HUES6 (cell line): Measurements from ENCODE around the gene MAP3K12.

Experiments used
- H3K27ac ChIP-seq: 2 replicates; pipeline ENCODE4 v1.7.0; 2013; ENCODE audit warnings: low read depth, mild to moderate bottlenecking, low read length, inconsistent platforms
- H3K27me3 ChIP-seq: 2 replicates; pipeline ENCODE4 v1.6.1; 2013; ENCODE audit warnings: low read length; ENCODE audit not compliant: control insufficient read depth, insufficient read depth
- H3K36me3 ChIP-seq: 2 replicates; pipeline ENCODE4 v1.6.1; 2013; ENCODE audit warnings: low read length; ENCODE audit not compliant: control insufficient read depth, insufficient read depth
- H3K4me1 ChIP-seq: 2 replicates; pipeline ENCODE4 v1.6.1; 2013; ENCODE audit warnings: low read length; ENCODE audit not compliant: control insufficient read depth, insufficient read depth
- H3K4me3 ChIP-seq: 2 replicates; pipeline ENCODE4 v1.5.1; 2013; ENCODE audit warnings: low read depth, low read length
- H3K9ac ChIP-seq: one replicate; pipeline ENCODE4 v1.6.1; 2013; ENCODE audit warnings: mild to moderate bottlenecking, low read length
- H3K9me3 ChIP-seq: 2 replicates; pipeline ENCODE4 v1.6.1; 2013; ENCODE audit warnings: low read depth, low read length; ENCODE audit not compliant: control insufficient read depth, insufficient read depth

Gene MAP3K12

DNA sequence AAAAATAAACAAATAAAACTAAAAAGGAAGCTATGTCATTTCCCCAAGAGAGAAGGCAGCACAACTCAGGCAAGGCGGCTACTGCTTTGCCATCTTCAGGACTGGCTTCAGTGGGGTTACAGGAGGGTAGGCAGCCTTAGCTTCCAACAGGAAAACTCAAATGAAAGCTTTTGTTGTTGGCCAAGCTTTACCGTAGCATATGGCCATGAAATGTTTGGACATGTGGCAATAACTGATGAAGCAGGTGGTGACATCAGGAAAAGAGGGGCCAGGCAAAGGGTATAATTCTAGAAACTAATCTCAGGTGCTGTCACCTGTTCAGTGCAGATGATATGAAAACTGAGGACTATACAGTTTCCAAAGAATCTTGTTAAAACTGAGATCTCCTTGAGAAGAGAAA, 30.8 kb upstream of the MAP3K12 start:
- Histone ChIP-seq H3K9ac (no peak overlapping the region), H3K4me3 (no peak overlapping the region), H3K4me1 (no peaks in the 10 kb centered on the region), H3K27me3 (no peaks in the 10 kb centered on the region), H3K9me3 (no peaks in the 10 kb centered on the region), H3K27ac (no peak overlapping the region), H3K36me3 (peaks cover 41% of the 10 kb centered on the region)

- Histone ChIP-seq H3K4me3 (no peak overlapping the region), H3K9me3 (no peaks in the 10 kb centered on the region), H3K9ac (no peak overlapping the region), H3K4me1 (no peaks in the 10 kb centered on the region), H3K27me3 (no peaks in the 10 kb centered on the region), H3K36me3 (peaks cover 31% of the 10 kb centered on the region), H3K27ac (no peak overlapping the region)
Measured at GRCh38 chr12:53524476-53524875, 25.2 kb upstream of the MAP3K12 start.

DNA sequence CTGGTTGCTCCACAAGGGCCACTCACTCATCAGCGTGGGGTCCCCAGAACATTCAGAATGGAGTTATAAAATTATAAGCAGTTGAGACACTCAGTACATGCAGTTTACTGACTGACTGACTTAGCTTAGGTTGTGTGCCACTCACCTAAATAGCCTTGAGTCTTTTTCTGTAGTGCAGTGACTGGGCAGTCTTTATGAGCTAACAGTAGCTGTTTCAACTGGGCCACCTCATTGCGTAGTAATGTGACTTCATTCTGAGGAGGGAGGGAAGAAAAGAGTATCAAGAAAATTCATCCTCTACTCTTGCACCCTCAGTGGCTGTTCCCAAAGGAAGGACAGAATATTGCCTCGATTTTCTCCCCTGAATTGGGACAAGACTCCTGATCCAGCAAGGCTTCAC, 23.9 kb upstream of the MAP3K12 start:
- peaks cover 40% of the 10 kb centered on the region for H3K36me3 ChIP-seq
- H3K9me3 ChIP-seq: no peaks in the 10 kb centered on the region
- no peak overlapping the region for H3K27ac ChIP-seq
- H3K9ac ChIP-seq: no peak overlapping the region
- H3K4me3 ChIP-seq: no peak overlapping the region
- H3K27me3 ChIP-seq: no peaks in the 10 kb centered on the region
- no peaks in the 10 kb centered on the region for H3K4me1 ChIP-seq

DNA sequence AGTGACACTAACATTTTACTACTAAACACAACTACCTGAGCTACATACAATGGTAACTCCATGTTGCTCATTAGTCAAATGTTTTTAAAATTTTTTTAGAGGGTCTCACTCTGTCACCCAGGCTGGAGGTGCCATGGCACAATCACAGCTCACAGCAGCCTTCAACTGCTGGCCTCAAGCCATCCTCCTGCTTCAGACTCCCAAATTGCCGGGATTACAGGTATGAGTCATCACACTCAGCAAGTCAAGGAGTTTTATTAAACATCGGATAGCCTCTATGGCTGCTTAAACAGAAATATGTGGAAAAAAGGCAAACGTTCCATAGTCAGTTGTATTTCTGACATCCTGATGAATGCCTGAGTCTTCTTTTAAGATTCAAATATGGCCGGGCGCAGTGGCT, 19.1 kb upstream of the MAP3K12 start:
- Histone ChIP-seq H3K27ac (no peak overlapping the region), H3K4me1 (no peaks in the 10 kb centered on the region), H3K4me3 (no peak overlapping the region), H3K27me3 (no peaks in the 10 kb centered on the region), H3K36me3 (peaks cover 52% of the 10 kb centered on the region), H3K9ac (no peak overlapping the region), H3K9me3 (no peaks in the 10 kb centered on the region)

GRCh38 chr12:53516758-53517455, 17.6 kb upstream of the MAP3K12 start:
- Histone ChIP-seq H3K4me1 (no peaks in the 10 kb centered on the region), H3K9ac (no peak overlapping the region), H3K27me3 (no peaks in the 10 kb centered on the region), H3K27ac (no peak overlapping the region), H3K36me3 (peaks cover 52% of the 10 kb centered on the region), H3K9me3 (no peaks in the 10 kb centered on the region), H3K4me3 (no peak overlapping the region)

- Histone ChIP-seq H3K27me3 (no peaks in the 10 kb centered on the region), H3K9me3 (no peaks in the 10 kb centered on the region), H3K36me3 (peaks cover 44% of the 10 kb centered on the region), H3K9ac (no peak overlapping the region), H3K27ac (no peak overlapping the region), H3K4me1 (no peaks in the 10 kb centered on the region), H3K4me3 (no peak overlapping the region)
Measured at GRCh38 chr12:53515291-53515680, 16.0 kb upstream of the MAP3K12 start.

GRCh38 chr12:53514628-53515290, 15.5 kb upstream of the MAP3K12 start:
- H3K9me3 ChIP-seq: no peaks in the 10 kb centered on the region
- no peak overlapping the region for H3K27ac ChIP-seq
- no peak overlapping the region for H3K9ac ChIP-seq
- no peak overlapping the region for H3K4me3 ChIP-seq
- H3K36me3 ChIP-seq: peaks cover 44% of the 10 kb centered on the region
- no peaks in the 10 kb centered on the region for H3K4me1 ChIP-seq
- H3K27me3 ChIP-seq: no peaks in the 10 kb centered on the region

GRCh38 chr12:53513712-53514410, 14.6 kb upstream of the MAP3K12 start:
- H3K36me3 ChIP-seq: peaks cover 39% of the 10 kb centered on the region
- no peaks in the 10 kb centered on the region for H3K4me1 ChIP-seq
- no peak overlapping the region for H3K4me3 ChIP-seq
- no peaks in the 10 kb centered on the region for H3K9me3 ChIP-seq
- no peaks in the 10 kb centered on the region for H3K27me3 ChIP-seq
- H3K27ac ChIP-seq: no peak overlapping the region
- no peak overlapping the region for H3K9ac ChIP-seq

DNA sequence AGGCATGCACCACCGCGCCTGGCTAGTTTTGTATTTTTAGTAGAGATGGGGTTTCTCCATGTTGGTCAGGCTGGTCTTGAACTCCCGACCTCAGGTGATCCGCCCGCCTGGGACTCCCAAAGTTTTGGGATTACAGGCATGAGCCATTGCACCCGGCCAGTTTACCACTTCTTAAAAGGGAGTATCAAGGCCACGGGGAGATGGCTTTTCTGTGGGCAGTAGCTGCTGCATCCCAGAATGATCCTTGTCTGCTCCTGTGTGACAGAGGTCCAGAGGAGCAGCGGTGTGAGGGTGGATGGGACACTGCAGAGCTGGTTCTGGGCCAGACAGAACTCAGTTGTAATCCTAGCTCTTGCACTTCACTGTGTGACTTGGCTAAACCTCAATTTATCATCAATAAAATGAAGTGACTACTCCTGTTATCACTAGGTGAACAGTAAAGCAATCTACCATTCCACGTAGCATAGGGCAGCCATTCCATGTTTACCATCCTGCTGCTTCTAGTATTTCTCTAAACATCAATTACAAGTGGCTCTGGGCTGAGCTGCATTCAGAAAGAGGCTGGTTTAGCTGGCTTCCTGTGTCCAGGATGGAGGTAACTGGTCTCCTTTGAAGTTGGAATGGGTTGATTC, 11.0 kb upstream of the MAP3K12 start:
- Histone ChIP-seq H3K36me3 (peaks cover 43% of the 10 kb centered on the region), H3K4me3 (no peak overlapping the region), H3K9me3 (no peaks in the 10 kb centered on the region), H3K9ac (no peak overlapping the region), H3K27me3 (no peaks in the 10 kb centered on the region), H3K4me1 (no peaks in the 10 kb centered on the region), H3K27ac (no peak overlapping the region)

GRCh38 chr12:53508534-53509170, 9.4 kb upstream of the MAP3K12 start:
- Histone ChIP-seq H3K27me3 (no peaks in the 10 kb centered on the region), H3K36me3 (peaks cover 47% of the 10 kb centered on the region), H3K9ac (no peak overlapping the region), H3K4me1 (no peaks in the 10 kb centered on the region), H3K27ac (no peak overlapping the region), H3K9me3 (no peaks in the 10 kb centered on the region), H3K4me3 (no peak overlapping the region)

DNA sequence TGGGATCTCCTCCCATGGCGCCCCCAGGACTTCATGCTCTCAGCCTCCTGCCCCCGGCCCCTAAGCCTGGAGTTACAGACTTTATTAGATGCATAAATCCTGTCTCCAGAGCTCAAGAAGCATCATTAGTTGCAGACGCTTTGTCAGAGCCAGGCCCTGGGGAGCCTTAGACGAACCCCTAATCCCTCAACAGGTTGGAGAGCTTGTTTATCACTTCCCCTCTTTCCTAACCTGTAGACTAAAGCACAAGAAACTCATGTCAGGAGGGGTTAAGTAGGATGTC, 8.3 kb upstream of the MAP3K12 start:
- no peaks in the 10 kb centered on the region for H3K27me3 ChIP-seq

More for the DNA sequence above, 8.3 kb upstream of the MAP3K12 start:
- no peak overlapping the region for H3K9ac ChIP-seq
- H3K4me3 ChIP-seq: no peak overlapping the region
- H3K27ac ChIP-seq: no peak overlapping the region
- no peaks in the 10 kb centered on the region for H3K9me3 ChIP-seq
- H3K4me1 ChIP-seq: no peaks in the 10 kb centered on the region
- peaks cover 49% of the 10 kb centered on the region for H3K36me3 ChIP-seq
